Activated T-cell treated with anti-CD3 and anti-CD28 coated beads, Interleukin-2, amount 50 U/mL, for 4 hours (primary cell): Measurements from ENCODE around the gene MAP3K2. TPM values are rescaled to one million over a fixed set of nuclear protein-coding genes. Genes with fewer than 3 reads are reported as not detected.

ENCODE experiments used
- ATAC-seq, 2 donors: fragments of 200-7000 bp; cut with Tn5 transposase; one replicate each; pipeline ENCODE4 v1.10.0; 2021
- DNase-seq: peaks from one replicate; pipeline ENCODE4 v3.0.0-alpha.2; 2020
- H3K27me3 Mint-ChIP-seq: one replicate; pipeline ENCODE4 v1.8.0; 2021; ENCODE audit warnings: low read depth, mixed read lengths
- H3K36me3 Mint-ChIP-seq: one replicate; pipeline ENCODE4 v1.8.0; 2022; ENCODE audit warnings: mixed read lengths; ENCODE audit not compliant: insufficient read depth
- H3K4me1 Mint-ChIP-seq: one replicate; pipeline ENCODE4 v1.8.0; 2021; ENCODE audit warnings: low read depth, mixed read lengths
- H3K4me3 Mint-ChIP-seq: one replicate; pipeline ENCODE4 v1.8.0; 2021; ENCODE audit warnings: mild to moderate bottlenecking, moderate library complexity, mixed read lengths
- H3K9me3 Mint-ChIP-seq: one replicate; pipeline ENCODE4 v1.8.0; 2021; ENCODE audit warnings: mixed read lengths
- total RNA-seq, 3 donors: library from RNA; stranded (reverse); gene quantifications; one replicate each; pipeline ENCODE4 v1.2.1, GENCODE V29; 2021

Gene MAP3K2
- total RNA-seq, 3 donors from 2014 or later: 60.2 to 69.1 (median 63.8) TPM

- DNase-seq (no peak), ATAC-seq (no peak)
- no peaks in the 10 kb centered on the region for H3K4me1 Mint-ChIP-seq
- H3K4me3 Mint-ChIP-seq: no peak overlapping the region
- peaks cover 36% of the 10 kb centered on the region for H3K36me3 Mint-ChIP-seq
- no peaks in the 10 kb centered on the region for H3K27me3 Mint-ChIP-seq
- no peaks in the 10 kb centered on the region for H3K9me3 Mint-ChIP-seq
Observed at GRCh38 chr2:127308586-127309138, 79.1 kb downstream of the MAP3K2 start.

- DNase-seq: no peak
- Mint-ChIP-seq H3K36me3 (peaks cover 28% of the 10 kb centered on the region), H3K4me3 (no peak overlapping the region), H3K4me1 (no peaks in the 10 kb centered on the region), H3K9me3 (no peaks in the 10 kb centered on the region), H3K27me3 (no peaks in the 10 kb centered on the region)
- ATAC-seq: no peak
Observed at GRCh38 chr2:127305990-127306585, 81.7 kb downstream of the MAP3K2 start.

DNA sequence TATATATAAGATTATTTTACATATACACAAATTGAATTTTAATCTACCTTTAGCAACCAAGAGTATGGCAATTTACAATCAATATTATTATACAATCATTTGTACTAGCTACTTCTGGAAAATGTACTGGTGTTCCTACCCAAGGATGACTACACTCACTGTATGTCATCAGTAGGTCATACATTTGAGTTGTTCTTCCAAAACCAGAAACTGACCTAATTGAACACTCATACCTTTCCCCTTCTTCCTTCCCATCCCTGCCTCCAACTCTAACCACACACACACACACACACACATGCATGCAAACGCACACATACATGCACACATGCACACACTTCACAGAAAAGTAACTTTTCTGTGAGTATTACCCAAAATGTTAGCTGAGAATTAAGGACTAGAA, 85.6 kb downstream of the MAP3K2 start:
- DNase-seq (no peak), ATAC-seq (no peak)
- Mint-ChIP-seq H3K4me1 (no peaks in the 10 kb centered on the region), H3K9me3 (no peaks in the 10 kb centered on the region), H3K36me3 (peaks cover 13% of the 10 kb centered on the region), H3K4me3 (no peak overlapping the region), H3K27me3 (no peaks in the 10 kb centered on the region)

GRCh38 chr2:127293748-127294562, 93.8 kb downstream of the MAP3K2 start, which contains the start of gene ERCC3:
Gene ERCC3 (minus strand): TSS chr2:127294144. CDS start chr2:127294081, 63 bp downstream.
- H3K9me3 Mint-ChIP-seq: no peaks in the 10 kb centered on the region
- H3K4me3 Mint-ChIP-seq: peak within 1 kb of the TSS; percentile 100
- H3K36me3 Mint-ChIP-seq: peaks cover 21% of the 10 kb centered on the region
- H3K27me3 Mint-ChIP-seq: no peaks in the 10 kb centered on the region
- peaks cover 23% of the 10 kb centered on the region for H3K4me1 Mint-ChIP-seq
- ATAC-seq: peak; percentile 98 to 99
- peak; percentile 70 for DNase-seq

- Mint-ChIP-seq H3K36me3 (peaks cover 27% of the 10 kb centered on the region), H3K9me3 (no peaks in the 10 kb centered on the region), H3K27me3 (no peaks in the 10 kb centered on the region), H3K4me3 (peak overlapping the region; percentile 100), H3K4me1 (peaks cover 23% of the 10 kb centered on the region)
- ATAC-seq (peak; percentile 12 to 19), DNase-seq (no peak)
Observed at GRCh38 chr2:127293386-127293747, 94.4 kb downstream of the MAP3K2 start.

DNA sequence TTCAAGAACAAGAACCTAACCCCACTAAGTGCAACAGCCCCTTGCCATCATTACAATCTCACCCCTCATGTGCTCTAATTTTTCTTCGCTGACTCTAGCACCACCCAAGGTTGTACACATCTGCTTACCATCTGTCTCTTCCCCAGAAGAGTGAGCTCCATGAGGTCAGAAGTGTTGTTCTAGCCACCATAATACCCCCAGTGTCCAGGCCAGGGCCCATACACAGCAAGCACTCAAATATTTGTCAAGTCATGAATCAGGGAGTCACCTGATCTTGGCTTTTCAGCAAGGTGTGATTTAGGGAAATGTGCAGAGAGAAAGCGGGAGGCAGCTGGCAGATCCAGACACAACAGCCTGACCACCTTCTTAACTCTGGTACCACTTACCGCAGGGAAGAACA, 99.5 kb downstream of the MAP3K2 start:
- no peak for DNase-seq
- peaks cover 66% of the 10 kb centered on the region for H3K36me3 Mint-ChIP-seq
- no peak overlapping the region for H3K4me3 Mint-ChIP-seq
- no peaks in the 10 kb centered on the region for H3K27me3 Mint-ChIP-seq
- peaks cover 10% of the 10 kb centered on the region for H3K9me3 Mint-ChIP-seq
- H3K4me1 Mint-ChIP-seq: peaks cover 18% of the 10 kb centered on the region
- no peak for ATAC-seq

DNA sequence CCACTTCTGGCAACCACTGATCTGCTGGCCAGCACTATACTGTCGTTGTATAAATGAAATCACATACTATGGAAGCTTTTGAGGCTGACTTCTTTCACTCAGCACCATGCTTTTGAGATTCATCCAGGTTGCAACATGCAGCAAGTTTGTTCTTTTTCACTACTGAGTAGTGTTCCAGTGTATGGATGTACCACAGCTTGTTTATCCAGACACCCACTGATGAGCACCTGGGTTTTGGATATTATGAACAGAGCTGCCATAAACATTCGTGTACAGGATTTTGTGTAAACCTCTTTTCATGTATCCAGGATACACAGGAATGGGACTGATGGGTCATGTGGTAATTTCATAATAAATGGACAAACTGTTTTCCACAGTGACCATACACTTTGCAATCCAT, 104.5 kb downstream of the MAP3K2 start:
- Mint-ChIP-seq H3K4me1 (peaks cover 16% of the 10 kb centered on the region), H3K27me3 (no peaks in the 10 kb centered on the region), H3K36me3 (peaks cover 67% of the 10 kb centered on the region), H3K9me3 (peaks cover 10% of the 10 kb centered on the region), H3K4me3 (no peak overlapping the region)
- ATAC-seq (no peak), DNase-seq (no peak)

GRCh38 chr2:127280693-127281092, 107.1 kb downstream of the MAP3K2 start:
- no peaks in the 10 kb centered on the region for H3K27me3 Mint-ChIP-seq
- H3K4me1 Mint-ChIP-seq: peaks cover 27% of the 10 kb centered on the region
- DNase-seq (no peak), ATAC-seq (no peak)
- H3K4me3 Mint-ChIP-seq: no peak overlapping the region
- H3K36me3 Mint-ChIP-seq: peaks cover 63% of the 10 kb centered on the region
- H3K9me3 Mint-ChIP-seq: peaks cover 10% of the 10 kb centered on the region

- Mint-ChIP-seq H3K4me1 (peaks cover 27% of the 10 kb centered on the region), H3K9me3 (peaks cover 10% of the 10 kb centered on the region), H3K36me3 (peaks cover 65% of the 10 kb centered on the region), H3K27me3 (no peaks in the 10 kb centered on the region), H3K4me3 (no peak overlapping the region)
- DNase-seq (no peak), ATAC-seq (no peak)
Observed at GRCh38 chr2:127279781-127280180, 108.0 kb downstream of the MAP3K2 start.

GRCh38 chr2:127278959-127279358, 108.8 kb downstream of the MAP3K2 start:
- Mint-ChIP-seq H3K9me3 (peaks cover 5% of the 10 kb centered on the region), H3K36me3 (peaks cover 61% of the 10 kb centered on the region), H3K4me1 (peaks cover 23% of the 10 kb centered on the region), H3K27me3 (no peaks in the 10 kb centered on the region), H3K4me3 (no peak overlapping the region)
- ATAC-seq: no peak
- no peak for DNase-seq

DNA sequence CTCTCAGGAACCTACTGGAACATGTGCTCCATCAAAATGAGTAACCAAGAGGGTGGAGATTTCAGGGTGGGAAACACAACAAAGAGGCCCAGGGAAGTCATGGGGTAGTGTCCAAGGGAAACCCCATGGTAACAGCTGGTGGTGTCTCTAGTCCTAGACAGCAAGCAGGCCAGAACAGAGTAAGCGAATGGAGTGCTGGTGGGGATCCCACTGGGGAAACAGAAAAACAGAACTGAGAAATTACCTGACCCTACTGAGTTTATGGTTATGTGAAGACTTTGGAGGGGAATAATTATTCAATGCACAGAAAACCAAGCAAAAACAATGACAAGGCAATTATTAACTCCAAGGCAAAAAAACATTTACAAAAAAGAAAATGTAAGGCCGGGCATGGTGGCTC, 110.7 kb downstream of the MAP3K2 start:
- Mint-ChIP-seq H3K36me3 (peaks cover 57% of the 10 kb centered on the region), H3K4me3 (no peak overlapping the region), H3K27me3 (no peaks in the 10 kb centered on the region), H3K4me1 (peaks cover 13% of the 10 kb centered on the region), H3K9me3 (no peaks in the 10 kb centered on the region)
- DNase-seq (no peak), ATAC-seq (no peak)

DNA sequence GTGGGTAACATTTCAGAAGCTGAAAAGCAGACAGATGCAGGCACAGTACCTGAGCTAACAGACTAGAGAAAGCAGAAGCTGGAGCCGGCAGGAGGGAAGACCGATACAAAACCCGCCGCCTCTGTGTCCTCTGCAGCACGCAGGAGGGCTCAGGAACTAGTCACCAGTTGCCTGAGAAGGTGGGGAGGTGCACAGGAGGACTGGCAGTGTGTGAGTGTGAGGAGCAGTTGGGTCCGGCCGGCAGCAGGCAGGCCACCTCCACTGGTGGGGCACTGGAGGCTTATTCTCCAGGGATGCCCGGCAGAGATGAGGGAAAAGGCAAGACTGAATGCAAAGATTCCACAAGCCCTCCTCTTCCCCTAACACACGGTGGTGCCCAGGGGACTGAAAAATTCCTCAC, 112.0 kb downstream of the MAP3K2 start:
- ATAC-seq: no peak
- H3K27me3 Mint-ChIP-seq: no peaks in the 10 kb centered on the region
- peaks cover 11% of the 10 kb centered on the region for H3K4me1 Mint-ChIP-seq
- H3K4me3 Mint-ChIP-seq: no peak overlapping the region
- DNase-seq: no peak
- H3K36me3 Mint-ChIP-seq: peaks cover 54% of the 10 kb centered on the region
- no peaks in the 10 kb centered on the region for H3K9me3 Mint-ChIP-seq

GRCh38 chr2:127275356-127275755, 112.4 kb downstream of the MAP3K2 start:
- Mint-ChIP-seq H3K9me3 (no peaks in the 10 kb centered on the region), H3K36me3 (peaks cover 55% of the 10 kb centered on the region), H3K4me1 (peaks cover 11% of the 10 kb centered on the region), H3K27me3 (no peaks in the 10 kb centered on the region), H3K4me3 (no peak overlapping the region)
- no peak for ATAC-seq
- no peak for DNase-seq

GRCh38 chr2:127270663-127271062, 117.1 kb downstream of the MAP3K2 start:
- Mint-ChIP-seq H3K4me3 (no peak overlapping the region), H3K27me3 (no peaks in the 10 kb centered on the region), H3K36me3 (peaks cover 55% of the 10 kb centered on the region), H3K9me3 (no peaks in the 10 kb centered on the region), H3K4me1 (no peaks in the 10 kb centered on the region)
- DNase-seq (no peak), ATAC-seq (no peak)
